K562 (cell line): ENCODE data around the gene NOTCH1. TPM values are rescaled to one million over a fixed set of nuclear protein-coding genes. Genes with fewer than 3 reads are reported as not detected.

Source experiments
- ARID3A ChIP-seq: IDR thresholded peaks from 2 replicates; pipeline ENCODE4 v1.6.1; 2012; ENCODE audit warnings: low read depth, low read length, improper control_type of control experiment, borderline replicate concordance
- ELF1 ChIP-seq: fragments of 200-800 bp; sonication (Bioruptor generic); IDR thresholded peaks from 2 replicates; pipeline ENCODE4 v1.6.1; 2016; ENCODE audit warnings: missing genetic modification characterization, missing compliant biosample characterization
- L3MBTL2 ChIP-seq: fragments of 450-650 bp; IDR thresholded peaks from 2 replicates; pipeline ENCODE4 v1.6.1; 2016; ENCODE audit warnings: mild to moderate bottlenecking, moderate library complexity
- SMAD1 ChIP-seq: fragments of 150-350 bp; IDR thresholded peaks from 2 replicates; pipeline ENCODE4 v1.6.1; 2014; ENCODE audit warnings: low read length, low read depth; ENCODE audit not compliant: partially characterized antibody
- TFE3 ChIP-seq: fragments of 450-650 bp; formaldehyde crosslinking; IDR thresholded peaks from 2 replicates; pipeline ENCODE4 v1.4.0; 2020; ENCODE audit warnings: mild to moderate bottlenecking, mixed read lengths
- ZFP30 ChIP-seq: fragments of 250-450 bp; sonication (Bioruptor Pico); IDR thresholded peaks from 2 replicates; pipeline ENCODE4 v1.8.0; 2022; ENCODE audit warnings: moderate library complexity, mild to moderate bottlenecking, inconsistent platforms, borderline replicate concordance
- ZMIZ1 ChIP-seq, 2 experiments: fragments of 150-350 bp in 1 of 2; IDR thresholded peaks; 2 replicates each; pipeline ENCODE4 v1.6.1; 2012 to 2016; ENCODE audit warnings: low read depth in 2 of 2, low read length in 2 of 2, mild to moderate bottlenecking in 1 of 2, moderate library complexity in 1 of 2
- ZNF23 ChIP-seq: fragments of 250-450 bp; sonication (Bioruptor Pico); IDR thresholded peaks from 2 replicates; pipeline ENCODE4 v1.4.0; 2020; ENCODE audit warnings: mild to moderate bottlenecking
- ZNF318 ChIP-seq, 2 experiments: fragments of 450-650 bp; IDR thresholded peaks; 2 replicates each; pipeline ENCODE4 v1.6.1; 2016; ENCODE audit warnings: mild to moderate bottlenecking in 2 of 2, borderline replicate concordance in 1 of 2, low read depth in 1 of 2, moderate library complexity in 1 of 2
- polyA plus RNA-seq, 8 experiments: library from polyadenylated mRNA; depleted of rRNA in 4 of 8; stranded (reverse) in 5 of 8; unstranded in 3 of 8; fragments of >200 nt; fragmentation: Nextera tagmentation in 2 of 8; fragmentation: Illumina TruSeq in 1 of 8; extraction: Ambion mirVana in 2 of 8; extraction: Trizol in 1 of 8; gene quantifications; 2 replicates each; pipeline versions ENCODE4 v1.2.1 to v1.2.3, GENCODE V29; 2011 to 2014; ENCODE audit warnings: inconsistent platforms in 1 of 8, missing spikeins in 1 of 8
- total RNA-seq, 7 experiments: library from RNA; depleted of rRNA in 6 of 7; stranded (reverse); fragments of >200 nt in 6 of 7; fragmentation: Illumina TruSeq in 2 of 7; extraction: Trizol in 2 of 7; gene quantifications; 2 replicates each; pipeline versions ENCODE4 v1.2.1 to v1.2.3, GENCODE V29; 2011 to 2021; ENCODE audit warnings: low replicate concordance in 1 of 7

NOTCH1 gene
- total and polyA plus RNA-seq, 9 of the 15 experiments (the other 6 are each of a cell fraction or from before 2014, with no cell fraction given): 0.03 to 31.4 (median 2.3) TPM

DNA sequence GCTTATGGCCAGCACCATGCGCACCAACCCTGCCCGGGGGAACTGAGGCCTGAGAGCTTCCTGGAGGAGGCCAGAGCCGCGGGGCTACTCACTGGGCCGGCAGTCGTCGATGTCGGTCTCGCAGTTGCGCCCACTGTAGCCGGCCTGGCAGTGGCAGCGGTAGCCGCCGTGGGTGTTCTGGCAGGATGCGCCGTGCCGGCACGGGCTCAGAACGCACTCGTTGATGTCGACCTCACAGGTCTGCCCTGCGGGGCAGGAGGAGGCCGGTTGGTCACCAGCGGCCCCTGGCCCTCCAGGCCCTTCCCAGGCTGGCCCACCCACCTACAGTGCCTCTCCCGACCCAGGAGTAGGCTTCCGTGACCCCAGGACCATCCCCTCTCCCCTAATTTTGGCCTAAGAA lies 35.3 kb downstream of the NOTCH1 start (continued):
- no peak for TF ChIP-seq ZFP30 (CRISPR knock-in tag)
- TF ChIP-seq SMAD1: no peak
- no peak for TF ChIP-seq ZMIZ1 (IDR thresholded peaks at IDR 0.05; ENCODE audit: low read depth in 2 of 2, low read length in 2 of 2)
- no peak for TF ChIP-seq ZNF318 (IDR thresholded peaks at IDR 0.05; ENCODE audit: borderline replicate concordance in 1 of 2, low read depth in 1 of 2)
- no peak for TF ChIP-seq ELF1 (tag)
- TF ChIP-seq ZNF23 (CRISPR knock-in tag): no peak
- TF ChIP-seq L3MBTL2: no peak
- TF ChIP-seq TFE3 (CRISPR knock-in tag): no peak
- TF ChIP-seq ARID3A: no peak
